ENCODE results near the gene ARHGAP5.

- no peak for TF ChIP-seq CTCF (IDR thresholded peaks at IDR 0.05)
- TF ChIP-seq POLR2AphosphoS5 (IDR thresholded peaks at IDR 0.05), result no peak
Measured at GRCh38 chr14:32206552-32206951, 129.4 kb downstream of the ARHGAP5 start.
